NCI-H1105 treated with DMSO at 0.1 percent for 48 hours (cell line): ENCODE measurements around the gene LRRC1.

ENCODE experiments used
- DNase-seq: peaks from one replicate; lab custom pipeline; 2025; lab: John Stamatoyannopoulos, UW

The LRRC1 gene

DNA sequence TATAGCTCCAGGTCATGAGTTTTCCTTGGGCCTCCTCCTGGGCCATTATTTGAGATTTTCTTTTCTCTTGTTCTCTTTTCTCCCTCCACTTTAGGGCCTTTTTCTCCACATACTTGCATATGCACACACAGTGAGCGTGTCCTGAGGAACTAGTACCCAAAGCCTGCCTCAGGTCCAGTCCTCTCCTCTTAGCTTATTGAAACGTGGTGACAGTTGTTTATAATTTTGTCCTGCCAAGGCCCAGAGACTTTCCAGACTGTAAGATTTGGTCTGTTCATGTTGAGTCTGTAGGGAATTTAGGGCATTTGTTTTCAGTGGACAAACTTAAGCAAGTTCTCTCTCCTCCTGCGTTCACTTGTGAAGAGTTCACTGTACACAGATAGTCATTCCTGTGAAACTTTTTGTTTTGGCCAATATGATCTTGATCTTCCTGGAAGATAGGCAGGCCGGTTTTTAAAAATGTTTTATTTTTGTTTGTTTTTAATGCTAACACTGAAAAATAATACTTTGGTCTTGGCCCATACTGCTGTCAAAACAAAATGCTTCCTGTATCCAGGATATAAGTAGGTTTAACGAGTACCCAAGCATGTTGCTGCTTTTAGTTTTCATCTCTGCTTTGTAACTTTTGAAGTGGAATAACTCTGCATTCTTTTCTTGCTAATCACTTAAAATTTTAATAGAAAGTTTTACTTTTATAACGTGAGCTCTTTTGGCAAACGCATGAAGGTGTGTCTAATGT, 20.7 kb downstream of the LRRC1 start:
- DNase-seq, result no peak

DNA sequence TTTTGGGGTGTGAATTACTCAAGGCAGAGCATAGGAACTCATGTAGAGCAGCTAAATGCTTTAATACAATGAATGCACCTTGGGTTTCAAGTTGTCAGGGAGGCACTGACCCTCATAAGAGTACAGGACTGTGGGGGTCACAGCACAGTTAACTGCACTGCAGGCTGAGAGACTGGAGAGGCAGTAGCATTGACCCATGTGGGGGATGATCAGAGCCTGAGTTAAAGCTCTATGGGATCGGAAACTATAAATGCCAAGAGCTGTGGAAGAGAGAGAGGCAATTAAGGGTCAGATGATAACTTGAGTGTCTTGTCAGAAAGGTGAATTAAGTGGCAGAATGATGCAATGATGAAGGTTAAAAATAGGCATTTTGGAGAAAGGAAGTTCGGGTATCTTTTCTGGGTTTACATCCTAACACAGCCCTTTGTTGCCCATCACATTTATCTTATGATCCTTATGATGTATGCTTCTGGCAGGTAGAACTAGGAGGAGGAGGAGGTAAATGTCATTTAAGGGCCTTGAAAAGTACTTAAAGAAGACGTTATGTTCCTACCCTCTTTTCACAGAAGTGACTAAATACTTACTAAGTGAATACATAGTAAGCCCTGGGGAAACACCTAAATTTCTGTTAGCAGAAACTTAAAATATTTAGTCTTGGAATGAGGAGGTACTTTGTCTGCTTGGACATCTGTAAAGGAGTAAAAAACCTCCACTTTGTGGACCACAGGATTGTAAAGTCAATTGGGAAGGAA, 24.2 kb downstream of the LRRC1 start:
- DNase-seq, result no peak

DNA sequence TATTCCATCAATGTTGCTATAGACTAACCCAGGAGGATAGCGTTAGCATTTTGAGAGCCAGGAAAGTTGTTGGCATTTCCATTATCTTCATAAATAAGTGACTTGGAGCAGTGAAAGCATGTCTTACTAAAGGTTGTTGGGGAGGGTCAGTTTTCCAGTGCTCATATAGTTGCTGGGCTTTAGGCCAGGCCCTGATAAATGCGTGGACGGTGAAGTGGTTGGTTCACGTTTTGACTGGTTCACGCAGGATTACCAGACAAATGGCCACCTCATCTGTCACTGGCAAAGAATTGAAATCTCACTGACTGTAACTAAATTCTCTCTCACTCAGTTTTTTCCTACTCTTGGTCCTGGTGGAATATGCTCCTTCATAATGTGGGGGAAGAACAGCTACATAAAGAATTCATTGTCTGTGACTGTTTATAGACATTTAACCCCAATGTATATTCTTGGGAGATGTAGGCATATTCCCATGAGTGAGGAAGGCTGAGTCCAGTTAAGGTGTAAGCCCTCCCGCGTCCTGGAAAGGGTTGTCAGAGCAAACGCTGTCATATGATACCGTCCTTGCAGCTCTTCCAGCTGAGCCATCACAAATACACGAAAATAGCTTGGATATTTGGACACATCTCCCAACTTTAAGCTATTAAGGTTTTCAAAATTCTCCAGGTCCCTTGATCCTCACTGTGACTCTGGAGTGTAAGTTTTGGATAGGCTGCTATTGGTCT, 27.8 kb downstream of the LRRC1 start:
- no peak for DNase-seq

DNA sequence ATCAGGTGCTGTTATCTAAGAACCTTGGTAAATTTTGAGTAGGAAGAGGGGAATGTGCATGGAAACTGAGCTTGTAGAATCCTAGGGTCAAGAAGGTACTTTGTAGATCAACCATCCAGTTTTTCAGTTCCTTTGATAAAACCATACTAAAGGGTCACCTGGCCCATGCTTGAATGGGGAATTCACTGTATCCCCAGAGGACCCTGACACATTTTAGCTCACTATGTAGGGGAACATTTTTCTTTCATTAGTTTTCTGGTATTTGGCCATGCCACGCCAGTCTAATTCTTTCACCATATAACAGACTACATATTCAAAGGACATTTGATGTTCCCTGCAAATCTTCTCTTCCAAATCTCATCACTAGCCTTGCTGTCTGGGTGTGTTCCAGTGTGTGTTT, 29.9 kb downstream of the LRRC1 start:
- DNase-seq, result no peak

DNA sequence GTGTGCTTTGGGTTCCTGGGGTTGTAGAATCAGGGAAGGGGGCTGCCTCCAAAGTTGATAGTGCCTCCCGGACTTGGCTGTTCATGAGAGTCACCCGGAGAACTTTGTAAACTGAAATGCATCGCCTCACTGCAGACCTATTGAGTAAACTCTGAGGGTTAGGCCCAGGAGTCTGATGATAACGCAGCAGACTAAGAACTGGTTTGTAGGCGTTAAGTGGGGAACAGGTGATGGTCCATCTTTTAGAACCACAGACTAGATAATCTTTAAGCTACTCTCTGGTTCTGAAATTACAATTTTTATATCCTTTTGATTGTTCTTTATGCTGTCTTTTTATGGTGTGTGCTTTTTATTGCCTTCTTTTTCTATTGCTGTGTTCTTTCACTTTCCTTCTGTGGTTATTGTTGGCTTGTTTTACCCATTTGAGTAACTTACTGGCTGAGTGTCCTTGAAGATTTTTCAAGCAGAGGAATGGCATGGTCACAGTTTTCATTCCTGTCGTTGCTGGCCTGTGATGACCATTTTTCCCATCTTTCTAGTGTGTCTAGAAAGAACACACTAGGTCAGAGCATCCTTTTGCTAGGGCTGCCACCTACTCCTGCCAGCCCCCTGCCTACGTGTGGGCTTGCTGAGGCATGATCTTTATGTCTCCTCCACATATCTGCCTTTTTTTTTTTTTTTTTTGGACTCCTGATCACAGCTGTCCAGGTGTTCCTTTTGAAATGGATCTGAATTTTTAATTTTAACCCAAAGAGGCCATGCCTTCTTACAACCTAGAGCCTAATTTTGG, 30.9 kb downstream of the LRRC1 start:
- no peak for DNase-seq

DNA sequence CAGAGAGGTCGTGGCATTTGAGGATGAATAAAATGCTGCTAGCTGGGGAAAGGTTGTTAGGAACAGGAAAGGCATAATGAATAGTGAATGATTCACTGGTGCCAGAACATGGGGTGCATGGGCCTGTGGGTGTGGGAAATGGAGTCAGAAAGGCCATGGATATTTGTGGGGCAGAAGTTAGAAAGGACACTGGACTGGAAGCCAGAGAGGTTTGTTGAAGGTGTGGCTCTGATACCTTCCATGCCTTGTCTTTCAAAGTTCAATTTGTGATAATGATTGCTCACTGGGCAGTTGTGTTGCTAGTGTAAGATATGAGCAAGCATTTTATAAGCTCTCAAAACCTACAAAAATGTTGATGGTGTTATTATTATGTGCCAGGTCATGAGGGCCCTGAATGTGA, 32.7 kb downstream of the LRRC1 start:
- no peak for DNase-seq

DNA sequence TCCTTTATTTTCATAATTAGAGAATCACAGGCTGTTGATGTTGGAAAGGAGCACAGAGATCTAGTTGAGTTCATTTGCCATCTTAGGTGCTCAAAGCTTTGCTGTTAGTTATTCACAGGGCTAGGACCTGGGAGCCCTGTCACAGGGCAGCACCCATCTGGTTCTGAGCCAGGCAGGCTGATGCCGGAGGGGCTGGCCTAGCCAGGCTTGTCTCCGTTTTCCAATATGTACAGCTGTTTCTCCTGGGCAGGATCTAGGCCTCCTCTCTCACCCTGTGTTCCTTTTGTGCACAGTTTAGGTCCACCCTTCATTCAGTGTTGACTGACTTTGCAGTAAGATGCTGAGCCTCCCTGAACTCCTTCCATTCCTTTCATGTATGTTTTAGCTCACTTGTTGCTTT, 33.4 kb downstream of the LRRC1 start:
- DNase-seq, result no peak

DNA sequence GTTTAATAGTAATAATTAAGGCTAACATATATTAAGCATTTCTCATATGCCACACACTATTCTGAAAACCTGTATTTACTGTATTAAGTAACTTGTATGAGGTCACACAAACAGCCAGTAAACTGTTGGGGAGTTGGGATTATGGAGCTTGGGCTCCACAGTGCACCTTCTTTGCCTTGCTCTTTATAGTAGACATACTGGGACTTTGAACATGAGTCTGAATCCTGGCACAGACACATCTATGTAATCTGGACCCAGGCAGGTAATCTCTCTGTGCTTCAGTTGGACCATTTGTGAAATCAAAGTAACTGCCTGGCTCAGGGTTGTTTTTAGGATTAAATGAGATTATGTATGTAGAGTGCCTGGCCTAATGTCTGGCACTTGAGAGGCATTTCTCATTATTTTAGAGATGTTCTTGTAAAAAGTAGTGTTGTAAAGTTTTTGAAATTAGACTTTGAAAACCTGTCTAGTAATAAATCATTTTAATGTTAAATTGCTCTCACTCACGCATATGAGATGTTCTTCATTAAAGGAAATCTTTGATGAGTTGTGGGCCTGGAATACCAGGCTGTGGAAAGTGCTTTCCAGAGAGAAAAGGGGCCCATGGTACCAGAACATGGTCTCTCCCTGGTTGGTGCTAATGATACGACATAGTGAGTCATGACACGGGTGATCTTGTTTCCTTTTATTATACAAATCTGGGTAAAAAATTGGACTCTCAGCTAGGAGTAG, 34.3 kb downstream of the LRRC1 start:
- DNase-seq, result no peak

DNA sequence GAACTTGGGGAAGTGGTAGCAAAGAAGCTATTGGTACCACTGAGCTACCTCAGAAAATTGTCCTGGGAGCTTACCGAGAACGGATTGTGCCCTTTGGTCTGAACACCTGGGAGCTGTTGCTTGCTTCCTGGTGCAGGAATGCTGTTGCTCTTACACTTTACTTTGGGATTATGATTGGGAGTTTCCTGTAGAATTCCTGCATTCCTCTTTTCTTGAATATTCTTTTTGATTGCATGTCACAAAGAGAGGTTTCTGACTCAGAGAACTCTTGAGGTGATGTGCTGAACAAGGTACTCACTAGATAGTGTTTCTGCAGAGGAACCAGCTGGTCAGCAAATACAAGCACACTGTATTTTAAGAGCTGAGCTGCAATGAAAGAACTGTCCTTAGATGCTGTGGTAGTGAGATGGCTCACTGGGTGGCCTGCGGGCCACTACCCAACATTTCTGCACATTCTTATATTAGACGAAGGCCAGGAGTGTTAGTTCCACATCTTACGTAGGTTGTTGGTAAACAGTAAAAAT, 35.0 kb downstream of the LRRC1 start:
- DNase-seq, result no peak

DNA sequence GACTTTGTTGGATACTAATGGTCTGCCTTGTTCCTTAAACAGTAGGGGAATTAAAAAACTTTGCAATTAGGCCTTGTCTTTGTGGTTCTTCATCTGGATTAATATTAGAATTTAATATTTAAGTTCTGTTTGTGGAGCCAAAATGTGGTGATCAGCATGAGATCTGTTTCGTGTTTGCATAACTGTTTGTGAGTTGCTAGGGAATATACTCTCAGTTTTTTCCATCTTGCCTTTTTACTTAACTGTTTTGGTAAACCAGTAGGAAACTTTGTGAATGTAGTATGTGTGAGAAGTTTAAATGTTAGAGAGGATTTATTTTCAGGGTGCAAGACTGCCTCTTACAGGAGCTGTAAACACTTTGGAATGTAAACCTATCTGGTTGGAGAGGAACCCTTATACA, 35.6 kb downstream of the LRRC1 start:
- DNase-seq, result no peak

DNA sequence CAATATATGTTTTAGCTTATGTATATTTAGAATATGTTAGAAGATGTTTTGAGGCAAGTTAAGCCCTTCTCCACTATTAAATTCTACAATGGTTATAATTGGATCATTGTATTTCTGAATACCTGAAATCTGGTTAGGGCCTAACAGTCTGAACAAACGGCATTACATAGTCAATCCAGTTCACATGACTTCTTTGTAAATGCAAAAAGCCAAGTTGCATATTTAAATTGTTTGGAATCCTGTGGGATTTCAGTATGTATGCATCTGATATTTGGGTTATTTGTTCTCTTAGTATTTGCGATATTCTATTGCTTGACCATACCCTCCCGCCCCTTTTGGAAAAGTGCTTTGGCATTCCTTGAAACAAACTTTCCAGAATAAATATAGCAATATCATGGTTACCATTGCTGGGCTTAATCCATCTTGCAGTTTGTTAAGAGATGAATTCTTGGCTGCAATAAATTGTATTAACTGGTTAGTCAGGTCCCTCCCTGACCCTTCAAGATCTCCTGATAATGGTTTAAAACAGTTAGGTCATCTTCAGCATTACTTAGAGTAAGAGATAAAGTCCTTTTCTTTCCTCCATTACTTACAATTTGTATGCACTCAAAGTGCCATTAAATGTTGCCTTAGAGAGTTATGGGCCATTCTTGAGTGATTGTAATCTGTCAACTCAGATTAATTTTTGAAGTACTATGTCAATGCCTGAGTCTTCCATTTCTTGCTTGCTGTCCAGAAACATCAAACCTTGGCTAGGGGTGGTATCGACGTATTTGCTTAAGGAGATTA, 36.5 kb downstream of the LRRC1 start:
- no peak for DNase-seq

DNA sequence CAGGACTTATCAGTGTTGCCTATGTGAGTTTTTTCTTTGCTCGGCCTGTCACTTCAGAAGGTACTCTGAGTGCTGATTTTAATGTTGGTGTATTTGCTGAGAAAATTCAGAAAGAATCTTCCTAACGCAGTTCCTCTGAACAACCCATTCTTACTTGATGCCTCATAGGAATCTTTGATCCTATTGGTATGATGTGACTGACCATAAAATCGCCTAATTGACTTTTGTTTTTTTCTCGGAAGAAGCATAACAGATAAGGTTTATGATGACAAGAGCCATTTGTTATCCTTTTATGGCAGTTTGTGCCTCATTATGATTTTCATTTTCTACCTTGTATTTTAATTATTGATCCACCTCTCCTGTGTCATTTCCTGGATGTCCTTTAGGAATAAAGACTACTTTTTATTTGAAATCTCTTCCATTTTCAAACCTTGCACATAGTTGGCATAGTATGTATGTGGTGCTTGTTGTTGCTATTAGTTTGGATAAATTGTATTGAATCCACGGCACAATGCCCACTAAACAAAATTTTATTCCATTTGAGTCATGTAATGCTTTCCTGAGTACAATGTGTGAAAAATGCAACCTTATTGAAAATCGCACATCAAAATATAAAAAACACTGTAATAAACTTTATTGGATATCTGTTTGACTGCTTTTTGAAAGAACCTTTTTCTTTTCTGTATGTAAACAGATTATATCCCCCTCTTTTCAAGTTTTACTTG, 37.3 kb downstream of the LRRC1 start:
- DNase-seq, result no peak

DNA sequence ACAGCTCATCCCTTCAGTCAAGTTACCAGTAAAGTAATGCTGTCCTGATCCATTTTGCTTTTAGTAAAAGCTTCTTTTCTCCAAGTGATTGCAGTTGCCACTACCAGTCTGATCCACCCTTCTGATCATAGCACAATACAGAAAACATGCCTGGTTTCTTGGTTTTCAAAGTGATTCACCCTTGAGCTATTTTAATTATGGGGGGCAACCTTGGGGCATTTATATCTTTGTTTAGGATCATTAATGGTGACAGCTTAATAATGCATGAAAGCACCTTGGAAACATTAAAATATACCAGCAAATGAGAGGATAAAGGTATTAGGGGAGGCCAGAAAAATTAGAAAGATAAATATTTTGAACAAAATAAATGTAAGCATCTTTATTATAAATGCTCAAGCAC, 38.4 kb downstream of the LRRC1 start:
- DNase-seq, result no peak

DNA sequence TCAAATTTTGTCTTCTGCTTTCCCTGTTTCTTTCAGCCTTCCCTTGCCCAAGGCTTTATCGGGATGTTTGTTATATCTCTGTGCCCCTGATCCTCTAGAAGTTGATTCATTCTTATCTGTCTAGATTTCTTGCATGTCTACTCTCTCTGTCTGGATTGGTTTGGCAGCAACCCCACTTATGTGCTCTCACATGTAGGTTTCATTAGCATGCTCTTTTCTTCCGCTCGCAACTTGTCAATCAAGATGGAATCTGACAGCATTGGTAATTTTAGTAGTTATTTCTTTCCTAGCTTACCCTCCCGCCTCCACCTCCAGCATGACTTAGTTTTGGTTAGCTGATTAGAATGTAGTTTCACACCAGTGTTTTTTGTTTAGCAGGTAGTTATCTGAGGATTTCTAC, 39.3 kb downstream of the LRRC1 start:
- no peak for DNase-seq

DNA sequence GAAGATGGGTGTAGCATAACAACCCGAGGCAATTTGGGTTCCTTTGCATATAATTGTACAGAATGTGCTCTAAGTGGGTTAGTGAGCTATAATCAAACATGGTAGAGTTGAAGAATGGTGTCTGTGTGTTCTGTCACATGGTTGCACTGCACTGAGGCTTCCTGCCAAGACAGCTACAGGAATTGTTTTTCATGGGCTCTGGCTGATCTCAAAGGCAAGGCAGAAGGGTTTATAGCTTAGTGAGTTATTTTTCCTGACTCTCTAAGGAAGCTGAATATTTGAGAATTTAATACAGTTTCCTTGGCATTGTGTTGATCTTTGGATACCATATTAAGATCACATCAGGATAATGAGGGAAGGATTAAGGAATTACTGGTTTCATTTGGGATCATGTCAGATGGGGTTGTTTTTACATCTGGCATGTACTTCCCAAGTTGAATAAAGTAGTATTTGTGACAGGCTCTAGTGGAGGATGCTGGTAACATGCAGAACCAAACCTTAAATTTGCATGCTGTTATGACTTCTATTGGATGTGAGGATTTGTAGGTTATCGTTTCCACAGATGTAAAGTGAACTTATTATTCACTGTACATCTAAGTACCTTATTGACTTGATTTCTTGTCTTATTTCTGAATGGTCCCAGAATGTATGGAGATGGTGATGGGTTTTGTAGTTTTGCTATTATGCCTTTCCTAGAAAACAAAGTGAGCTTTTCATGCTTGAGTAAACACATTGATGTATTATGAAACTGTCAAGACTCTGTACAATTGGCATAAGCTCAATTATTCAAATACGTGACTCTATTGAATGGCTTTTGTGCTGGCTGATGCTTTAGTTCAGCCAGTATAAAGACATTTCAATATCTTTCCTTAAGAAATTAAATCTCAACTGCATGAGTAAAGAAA, 43.3 kb downstream of the LRRC1 start:
- DNase-seq, result peak; percentile 78

DNA sequence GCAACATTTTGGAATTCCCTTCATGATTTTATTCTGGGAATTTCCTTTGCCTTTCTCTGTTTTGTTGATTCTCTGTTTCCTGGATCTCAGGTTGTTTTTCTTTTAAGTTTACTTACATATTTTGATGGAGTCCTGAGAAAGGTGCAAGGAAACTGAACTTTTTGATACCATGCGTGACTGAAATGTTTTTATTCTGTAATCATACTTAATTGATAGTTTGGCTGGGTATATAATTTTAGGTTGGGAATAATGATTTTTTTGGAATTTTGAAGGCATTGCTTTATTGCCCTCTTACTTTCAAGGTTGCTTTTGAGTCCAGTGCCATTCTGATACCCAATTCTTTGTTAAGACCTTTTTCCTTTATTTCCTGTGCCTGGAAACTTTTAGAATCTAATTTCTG, 45.2 kb downstream of the LRRC1 start:
- DNase-seq, result no peak

DNA sequence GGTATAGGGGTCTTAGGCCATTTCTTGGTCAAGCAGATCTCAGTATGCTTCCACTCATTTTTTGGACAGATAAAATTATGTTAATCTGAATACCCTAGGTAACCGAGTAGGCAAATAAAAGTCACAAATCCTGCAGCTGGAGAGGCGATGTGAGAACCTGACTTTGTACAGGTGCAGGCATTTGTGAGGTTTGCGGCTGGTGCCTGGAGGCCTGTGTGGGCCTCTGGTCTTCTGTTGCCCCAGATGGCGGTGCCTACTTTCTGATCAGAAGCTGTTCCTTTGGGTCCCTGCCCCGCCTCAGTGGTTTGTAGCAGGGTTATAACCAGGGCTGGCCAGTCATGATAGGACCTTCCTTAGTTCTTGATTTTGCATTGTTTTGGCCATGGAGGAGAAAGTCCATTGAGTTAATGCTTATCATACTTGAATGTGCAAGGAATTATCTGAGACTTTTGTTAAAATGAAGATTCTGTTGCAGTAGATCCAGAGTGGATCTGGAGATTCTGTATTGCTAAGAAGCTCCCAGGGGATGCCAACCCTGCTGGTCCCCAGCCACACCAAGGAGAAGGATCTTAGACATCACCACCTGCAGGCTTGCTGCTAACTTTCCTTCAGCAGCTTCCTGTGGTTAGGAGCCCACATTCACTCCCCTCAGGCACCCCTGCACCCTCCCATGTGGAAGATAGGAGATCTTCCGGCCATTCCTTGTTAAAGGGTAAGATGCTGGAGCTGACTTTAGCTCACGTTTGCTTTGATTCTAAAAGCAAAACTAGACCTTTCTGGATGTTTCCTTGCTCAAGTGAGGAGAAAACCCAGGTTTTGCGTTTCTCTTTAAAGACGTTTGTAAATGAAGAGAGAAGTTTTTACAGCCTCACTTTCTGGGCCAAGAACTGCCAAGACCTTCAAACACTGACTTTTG, 50.7 kb downstream of the LRRC1 start:
- no peak for DNase-seq

DNA sequence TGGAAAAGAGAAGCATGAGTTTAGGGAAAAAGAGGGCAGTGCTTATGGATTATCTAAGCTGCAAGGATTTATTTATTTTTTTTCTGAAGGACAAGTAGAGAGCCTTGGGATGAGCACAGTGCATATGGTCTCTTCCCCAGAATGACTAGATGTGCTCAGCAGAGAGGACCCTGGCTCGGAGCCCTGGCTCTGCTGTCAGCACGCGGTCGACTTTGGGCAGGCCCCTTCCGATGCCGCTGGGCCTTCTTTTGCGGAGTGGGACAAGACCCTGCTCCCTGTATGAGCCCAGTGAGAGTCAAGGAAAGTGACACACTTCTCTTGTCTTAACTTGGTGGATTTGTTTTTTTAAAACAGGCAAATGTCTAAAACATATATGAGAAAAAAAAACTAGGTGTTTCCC, 51.4 kb downstream of the LRRC1 start:
- no peak for DNase-seq
